Measurements from ENCODE around the gene DNAAF6.
"Not testable (repeated sequence)": the region's sequence is repeated elsewhere in the genome, so short reads cannot be mapped to it uniquely, and the experiment has no call there.

Gene DNAAF6

GRCh38 chrX:107205770-107206696, at the start of gene DNAAF6, which contains the start of gene NUP62CL:
Gene DNAAF6, plus strand, starts transcription at chrX:107206611. Its CDS starts 6,265 bp downstream, at chrX:107212876.
Gene NUP62CL, minus strand, starts transcription at chrX:107206433. Its CDS starts 31,287 bp downstream, at chrX:107175146.
- no peaks in the 10 kb centered on the region for H3K9me3 ChIP-seq (ENCODE audit: control insufficient read depth, low read length)
- peak within 1 kb of the TSS; percentile 65 for H3K4me3 ChIP-seq (ENCODE audit: low read depth, low read length)
- peak within 1 kb of the TSS; percentile 28 for H3K4me2 ChIP-seq (ENCODE audit: low read length)
- H3K4me1 ChIP-seq = no peaks in the 10 kb centered on the region
- peak within 1 kb of the TSS; percentile 89 for H2AFZ ChIP-seq
- TF ChIP-seq CTCF (IDR thresholded peaks at IDR 0.05) = no peak
- no peaks in the 10 kb centered on the region for H3K27me3 ChIP-seq (ENCODE audit: control insufficient read depth, insufficient read depth, low read length)
- H3K27ac ChIP-seq = peak within 1 kb of the TSS; percentile 39
- no peak within 1 kb of the TSS for H3K9ac ChIP-seq
- H3K79me2 ChIP-seq = no peaks in the 10 kb centered on the region
- no peaks in the 10 kb centered on the region for H3K36me3 ChIP-seq (ENCODE audit: control insufficient read depth, insufficient read depth, low read length)

GRCh38 chrX:107157618-107158017, 48.8 kb upstream of the DNAAF6 start:
- not testable (repeated sequence) for H3K4me3 ChIP-seq (ENCODE audit: low read depth, low read length); H3K27ac ChIP-seq; H3K27me3 ChIP-seq (ENCODE audit: control insufficient read depth, insufficient read depth, low read length); H3K9ac ChIP-seq; H2AFZ ChIP-seq; H3K36me3 ChIP-seq (ENCODE audit: control insufficient read depth, insufficient read depth, low read length); H3K79me2 ChIP-seq; H3K4me1 ChIP-seq; H3K4me2 ChIP-seq (ENCODE audit: low read length); H3K9me3 ChIP-seq (ENCODE audit: control insufficient read depth, low read length)

GRCh38 chrX:107167163-107167921, 39.1 kb upstream of the DNAAF6 start:
- Histone ChIP-seq H2AFZ (no peak overlapping the region), H3K79me2 (no peaks in the 10 kb centered on the region), H3K4me3 (ENCODE audit: low read depth, low read length) (no peak overlapping the region), H3K27ac (no peak overlapping the region), H3K4me2 (ENCODE audit: low read length) (no peak overlapping the region), H3K9me3 (ENCODE audit: control insufficient read depth, low read length) (no peaks in the 10 kb centered on the region), H3K4me1 (no peaks in the 10 kb centered on the region), H3K9ac (no peak overlapping the region), H3K36me3 (ENCODE audit: control insufficient read depth, insufficient read depth, low read length) (no peaks in the 10 kb centered on the region), H3K27me3 (ENCODE audit: control insufficient read depth, insufficient read depth, low read length) (no peaks in the 10 kb centered on the region)
- no peak for TF ChIP-seq CTCF (IDR thresholded peaks at IDR 0.05)

- Histone ChIP-seq H2AFZ (no peak overlapping the region), H3K9ac (no peak overlapping the region), H3K79me2 (no peaks in the 10 kb centered on the region), H3K36me3 (ENCODE audit: control insufficient read depth, insufficient read depth, low read length) (no peaks in the 10 kb centered on the region), H3K4me1 (no peaks in the 10 kb centered on the region), H3K27me3 (ENCODE audit: control insufficient read depth, insufficient read depth, low read length) (no peaks in the 10 kb centered on the region), H3K4me2 (ENCODE audit: low read length) (no peak overlapping the region), H3K27ac (no peak overlapping the region), H3K4me3 (ENCODE audit: low read depth, low read length) (no peak overlapping the region), H3K9me3 (ENCODE audit: control insufficient read depth, low read length) (no peaks in the 10 kb centered on the region)
- TF ChIP-seq CTCF (IDR thresholded peaks at IDR 0.05) = no peak
Measured at GRCh38 chrX:107168257-107168656, 38.2 kb upstream of the DNAAF6 start.

- H3K4me3 ChIP-seq (ENCODE audit: low read depth, low read length) = no peak overlapping the region
- no peaks in the 10 kb centered on the region for H3K36me3 ChIP-seq (ENCODE audit: control insufficient read depth, insufficient read depth, low read length)
- no peaks in the 10 kb centered on the region for H3K79me2 ChIP-seq
- H3K27ac ChIP-seq = no peak overlapping the region
- no peak overlapping the region for H2AFZ ChIP-seq
- H3K27me3 ChIP-seq (ENCODE audit: control insufficient read depth, insufficient read depth, low read length) = no peaks in the 10 kb centered on the region
- no peak for TF ChIP-seq CTCF (IDR thresholded peaks at IDR 0.05)
- H3K4me1 ChIP-seq = no peaks in the 10 kb centered on the region
- H3K4me2 ChIP-seq (ENCODE audit: low read length) = no peak overlapping the region
- H3K9ac ChIP-seq = no peak overlapping the region
- H3K9me3 ChIP-seq (ENCODE audit: control insufficient read depth, low read length) = no peaks in the 10 kb centered on the region
Measured at GRCh38 chrX:107168712-107169111, 37.7 kb upstream of the DNAAF6 start.

Measured in parathyroid adenoma (tissue), 2 donors.